ENCODE data around the gene RBM42.
"Not testable (repeated sequence)": the region's sequence is repeated elsewhere in the genome, so short reads cannot be mapped to it uniquely, and the experiment has no call there.

The RBM42 gene

GRCh38 chr19:35650581-35650980 lies 21.7 kb downstream of the RBM42 start:
- no peak for DNase-seq (ENCODE audit: low read depth)

GRCh38 chr19:35654828-35655227 lies 26.0 kb downstream of the RBM42 start:
- DNase-seq (ENCODE audit: low read depth) = not testable (repeated sequence)

GRCh38 chr19:35655600-35655999 lies 26.8 kb downstream of the RBM42 start:
- DNase-seq (ENCODE audit: low read depth) = no peak

- no peak for DNase-seq (ENCODE audit: low read depth)
Measured at GRCh38 chr19:35656700-35657099, 27.9 kb downstream of the RBM42 start.

GRCh38 chr19:35657904-35658700 lies 29.3 kb downstream of the RBM42 start:
- DNase-seq (ENCODE audit: low read depth) = no peak

- DNase-seq (ENCODE audit: low read depth) = no peak
Measured at GRCh38 chr19:35661995-35662340, 33.1 kb downstream of the RBM42 start.

- no peak for DNase-seq (ENCODE audit: low read depth)
Measured at GRCh38 chr19:35663981-35664380, 35.1 kb downstream of the RBM42 start.

- no peak for DNase-seq (ENCODE audit: low read depth)
Measured at GRCh38 chr19:35665157-35665556, 36.3 kb downstream of the RBM42 start.

- no peak for DNase-seq (ENCODE audit: low read depth)
Measured at GRCh38 chr19:35665604-35666003, 36.8 kb downstream of the RBM42 start.

GRCh38 chr19:35666251-35666913 lies 37.5 kb downstream of the RBM42 start, which contains the start of gene UPK1A:
UPK1A (plus strand) TSS chr19:35666517; CDS start chr19:35666813, 296 bp downstream.
- no peak for DNase-seq (ENCODE audit: low read depth)

- no peak for DNase-seq (ENCODE audit: low read depth)
Measured at GRCh38 chr19:35669566-35669965, 40.7 kb downstream of the RBM42 start.

- no peak for DNase-seq (ENCODE audit: low read depth)
Measured at GRCh38 chr19:35669974-35670373, 41.1 kb downstream of the RBM42 start.

GRCh38 chr19:35670686-35671085 lies 41.9 kb downstream of the RBM42 start:
- no peak for DNase-seq (ENCODE audit: low read depth)

GRCh38 chr19:35671818-35672217 lies 43.0 kb downstream of the RBM42 start:
- DNase-seq (ENCODE audit: low read depth) = no peak

GRCh38 chr19:35673121-35673804 lies 44.4 kb downstream of the RBM42 start:
- DNase-seq (ENCODE audit: low read depth) = peak; percentile 15

- no peak for DNase-seq (ENCODE audit: low read depth)
Measured at GRCh38 chr19:35675589-35676140, 46.8 kb downstream of the RBM42 start.

Measured in activated T-helper 1 cell treated with Interleukin-2 at 50 U/mL for 16 hours (primary cell).